HG03025 (cell line): ENCODE data around the gene ZBTB20.
A peak's percentile ranks its signal among the peaks of the same experiment; 100 is the strongest.

Experiments used
- ATAC-seq: cut with Tn5 transposase; IDR thresholded peaks from one replicate; pipeline ENCODE4 v1.9.1; 2021; ENCODE audit warnings: mild to moderate bottlenecking, moderate library complexity; ENCODE audit not compliant: unreplicated experiment, low FRiP score

Gene ZBTB20

GRCh38 chr3:114294940-114295480, 852.1 kb downstream of the ZBTB20 start:
- ATAC-seq = no peak

GRCh38 chr3:114293838-114294535, 853.1 kb downstream of the ZBTB20 start, which contains the start of gene TIGIT:
Gene TIGIT (plus strand): TSS chr3:114294028. CDS start chr3:114294062, 34 bp downstream.
- ATAC-seq = no peak

GRCh38 chr3:114290911-114291901, 855.9 kb downstream of the ZBTB20 start:
- ATAC-seq = peak; percentile 91

- ATAC-seq = no peak
Observed at GRCh38 chr3:114286266-114286665, 860.8 kb downstream of the ZBTB20 start.

GRCh38 chr3:114285648-114286230, 861.3 kb downstream of the ZBTB20 start:
- ATAC-seq = no peak

GRCh38 chr3:114284644-114285043, 862.4 kb downstream of the ZBTB20 start:
- ATAC-seq = no peak
